Fibroblast of lung (primary cell): ENCODE results near the gene SNAP47.

Experiments used
- CTCF ChIP-seq, 2 donors: IDR thresholded peaks in 1 of 2; conservative IDR thresholded peaks in 1 of 2; 1 replicate in 1 of 2; 2 replicates in 1 of 2; pipeline ENCODE4 v1.5.1; 2011 to 2012; ENCODE audit warnings: low read length in 2 of 2, control low read depth in 1 of 2, inconsistent platforms in 1 of 2, low read depth in 1 of 2, mild to moderate bottlenecking in 1 of 2
- EZH2 ChIP-seq: IDR thresholded peaks from 2 replicates; pipeline ENCODE4 v1.5.1; 2012; ENCODE audit warnings: low read length, control low read depth, mild to moderate bottlenecking; ENCODE audit errors: missing control alignments

GRCh38 chr1:227733309-227733705 is 1.9 kb upstream of the SNAP47 start:
- TF ChIP-seq CTCF (conservative IDR thresholded peaks at IDR 0.05 in 1 of 2, IDR thresholded peaks at IDR 0.05 in 1 of 2; ENCODE audit: low read depth in 1 of 2, low read length in 2 of 2): no peak
- TF ChIP-seq EZH2: no peak
